OCI-LY1 (cell line): ENCODE results near the gene HEXD.

Source experiments
- H2AFZ ChIP-seq: fragments of 200-600 bp; sonication (generic), shearing (Covaris generic); 2 replicates; pipeline ENCODE4 v1.6.0; 2014; ENCODE audit warnings: antibody characterized with exemption, mild to moderate bottlenecking, low read length
- H3F3A ChIP-seq: fragments of 200-600 bp; sonication (generic), shearing (Covaris generic); 2 replicates; pipeline ENCODE4 v1.6.0; 2014; ENCODE audit warnings: mild to moderate bottlenecking, antibody characterized with exemption, low read length, moderate library complexity; ENCODE audit not compliant: insufficient read depth
- H3K27ac ChIP-seq: fragments of 200-600 bp; sonication (generic); 2 replicates; pipeline ENCODE4 v1.5.1; 2014; ENCODE audit warnings: low read length, mixed run types, mild to moderate bottlenecking, low read depth; ENCODE audit not compliant: poor library complexity, severe bottlenecking
- H3K27me3 ChIP-seq: fragments of 200-600 bp; sonication (generic); 2 replicates; pipeline ENCODE4 v1.6.0; 2014; ENCODE audit warnings: antibody characterized with exemption, mild to moderate bottlenecking, low read length, moderate library complexity; ENCODE audit not compliant: insufficient read depth
- H3K36me3 ChIP-seq: fragments of 200-600 bp; sonication (generic); 2 replicates; pipeline ENCODE4 v1.6.1; 2014; ENCODE audit warnings: mild to moderate bottlenecking, antibody characterized with exemption, low read length, moderate library complexity, mixed read lengths; ENCODE audit not compliant: insufficient read depth
- H3K4me1 ChIP-seq: fragments of 200-600 bp; sonication (generic); 2 replicates; pipeline ENCODE4 v1.5.1; 2014; ENCODE audit warnings: mild to moderate bottlenecking, low read length, moderate library complexity; ENCODE audit not compliant: insufficient read depth, severe bottlenecking
- H3K4me2 ChIP-seq: fragments of 200-600 bp; sonication (generic), shearing (Covaris generic); 2 replicates; pipeline ENCODE4 v1.6.1; 2014; ENCODE audit warnings: low read length
- H3K4me3 ChIP-seq: fragments of 200-600 bp; sonication (generic); 2 replicates; pipeline ENCODE4 v1.5.1; 2014; ENCODE audit warnings: low read length, low read depth, mild to moderate bottlenecking, mixed read lengths; ENCODE audit not compliant: poor library complexity, severe bottlenecking
- H3K79me2 ChIP-seq: fragments of 200-600 bp; shearing (Covaris generic); 2 replicates; pipeline ENCODE4 v1.6.1; 2016; ENCODE audit warnings: mixed run types, low read length, mixed read lengths; ENCODE audit not compliant: insufficient read depth
- H3K9ac ChIP-seq: fragments of 200-600 bp; sonication (generic), shearing (Covaris generic); 2 replicates; pipeline ENCODE4 v1.6.1; 2014; ENCODE audit warnings: mild to moderate bottlenecking, low read length, mixed read lengths
- H3K9me2 ChIP-seq: fragments of 200-600 bp; sonication (generic), shearing (Covaris generic); 2 replicates; pipeline ENCODE4 v1.6.1; 2014; ENCODE audit warnings: low read depth, mild to moderate bottlenecking, low read length, mixed read lengths
- H3K9me3 ChIP-seq: fragments of 200-600 bp; shearing (Covaris generic); 2 replicates; pipeline ENCODE4 v1.6.1; 2014; ENCODE audit warnings: low read length, mixed read lengths
- H4K20me1 ChIP-seq: fragments of 200-600 bp; sonication (generic), shearing (Covaris generic); 2 replicates; pipeline ENCODE4 v1.6.0; 2016; ENCODE audit warnings: mild to moderate bottlenecking, low read length; ENCODE audit not compliant: insufficient read depth
- CTCF ChIP-seq: fragments of 200-600 bp; sonication (generic), shearing (Covaris generic); IDR thresholded peaks from 2 replicates; pipeline ENCODE4 v1.5.1; 2017; ENCODE audit warnings: mild to moderate bottlenecking, antibody characterized with exemption, low read length, moderate library complexity, mixed read lengths
- EZH2 ChIP-seq: fragments of 200-600 bp; sonication (generic), shearing (Covaris generic); IDR thresholded peaks from 2 replicates; pipeline ENCODE4 v1.8.0; 2017; ENCODE audit warnings: borderline replicate concordance, mixed run types, mild to moderate bottlenecking, antibody characterized with exemption, low read length, moderate library complexity, mixed read lengths

HEXD gene

GRCh38 chr17:82394278-82394677 lies 23.9 kb upstream of the HEXD start:
- H3K9me3 ChIP-seq = no peaks in the 10 kb centered on the region
- no peaks in the 10 kb centered on the region for H3K9me2 ChIP-seq
- no peak overlapping the region for H3K9ac ChIP-seq
- H4K20me1 ChIP-seq = no peaks in the 10 kb centered on the region
- H3K79me2 ChIP-seq = no peaks in the 10 kb centered on the region
- H3K4me1 ChIP-seq = no peaks in the 10 kb centered on the region
- H2AFZ ChIP-seq = no peak overlapping the region
- TF ChIP-seq EZH2 (no peak), CTCF (no peak)
- H3F3A ChIP-seq = no peaks in the 10 kb centered on the region
- H3K27me3 ChIP-seq = no peaks in the 10 kb centered on the region
- H3K36me3 ChIP-seq = peaks cover 7% of the 10 kb centered on the region; the same call in 1 of the 2 replicates
- H3K4me3 ChIP-seq = no peak overlapping the region
- H3K27ac ChIP-seq = no peak overlapping the region
- H3K4me2 ChIP-seq = no peak overlapping the region

GRCh38 chr17:82396601-82397435 lies 21.3 kb upstream of the HEXD start:
- Histone ChIP-seq H3K4me2 (no peak overlapping the region), H3K9me2 (no peaks in the 10 kb centered on the region), H2AFZ (no peak overlapping the region), H3K79me2 (no peaks in the 10 kb centered on the region), H3F3A (no peaks in the 10 kb centered on the region), H3K27me3 (no peaks in the 10 kb centered on the region), H3K36me3 (peaks cover 10% of the 10 kb centered on the region; the same call in 1 of the 2 replicates), H3K4me1 (peaks cover 9% of the 10 kb centered on the region), H3K9me3 (no peaks in the 10 kb centered on the region), H3K9ac (no peak overlapping the region), H3K4me3 (no peak overlapping the region), H3K27ac (no peak overlapping the region), H4K20me1 (no peaks in the 10 kb centered on the region)
- TF ChIP-seq EZH2 (no peak), CTCF (no peak)

GRCh38 chr17:82397449-82398335 lies 20.5 kb upstream of the HEXD start:
- H3K79me2 ChIP-seq = no peaks in the 10 kb centered on the region
- no peak overlapping the region for H3K27ac ChIP-seq
- H3K9me3 ChIP-seq = no peaks in the 10 kb centered on the region
- no peak overlapping the region for H3K4me2 ChIP-seq
- H2AFZ ChIP-seq = no peak overlapping the region
- no peaks in the 10 kb centered on the region for H4K20me1 ChIP-seq
- no peak overlapping the region for H3K4me3 ChIP-seq
- no peak for TF ChIP-seq EZH2
- TF ChIP-seq CTCF = no peak
- no peaks in the 10 kb centered on the region for H3K9me2 ChIP-seq
- no peak overlapping the region for H3K9ac ChIP-seq
- peaks cover 10% of the 10 kb centered on the region; the same call in 1 of the 2 replicates for H3K36me3 ChIP-seq
- no peaks in the 10 kb centered on the region for H3K27me3 ChIP-seq
- H3F3A ChIP-seq = no peaks in the 10 kb centered on the region
- H3K4me1 ChIP-seq = peaks cover 9% of the 10 kb centered on the region
